Heart right ventricle (tissue), 16 donors: ENCODE data around the gene TAF10. TPM values are rescaled to one million over a fixed set of nuclear protein-coding genes. Genes with fewer than 3 reads are reported as not detected.

ENCODE experiments used
- ATAC-seq, 8 donors: fragments of 200-7000 bp; cut with Tn5 transposase; one replicate each; pipeline ENCODE4 v1.9.1; 2020; ENCODE audit warnings: mild to moderate bottlenecking in 8 of 8, moderate library complexity in 8 of 8, moderate number of reproducible peaks in 1 of 8
- DNase-seq, 2 donors: peaks; one replicate each; pipeline ENCODE4 v3.0.0-alpha.2; 2020
- H3K27ac ChIP-seq, 10 donors: fragments of 200-600 bp; sonication (generic) in 2 of 10; one replicate each; pipeline versions ENCODE4 v1.5.0 to v1.8.0; 2020 to 2022; ENCODE audit warnings: mild to moderate bottlenecking in 3 of 10
- H3K27me3 ChIP-seq, 7 donors: fragments of 200-600 bp; one replicate each; pipeline ENCODE4 v1.8.0; 2021 to 2022; ENCODE audit warnings: mild to moderate bottlenecking in 2 of 7
- H3K36me3 ChIP-seq, 9 donors: fragments of 200-600 bp; sonication (generic) in 1 of 9; one replicate each; pipeline versions ENCODE4 v1.5.0 to v1.8.0; 2020 to 2022; ENCODE audit warnings: mild to moderate bottlenecking in 2 of 9
- H3K4me1 ChIP-seq, 9 donors: fragments of 200-600 bp; sonication (generic) in 1 of 9; one replicate each; pipeline versions ENCODE4 v1.5.0 to v1.8.0; 2020 to 2022; ENCODE audit warnings: mild to moderate bottlenecking in 4 of 9
- H3K4me3 ChIP-seq, 10 donors: fragments of 200-600 bp; sonication (generic) in 2 of 10; one replicate each; pipeline versions ENCODE4 v1.5.0 to v1.8.0; 2020 to 2022; ENCODE audit warnings: mild to moderate bottlenecking in 7 of 10, moderate library complexity in 2 of 10
- H3K9me3 ChIP-seq, 11 donors: fragments of 200-600 bp in 10 of 11; sonication (generic) in 2 of 11; one replicate each; pipeline versions ENCODE4 v1.5.0 to v1.8.0; 2013 to 2022; ENCODE audit warnings: mild to moderate bottlenecking in 2 of 11, control low read depth in 1 of 11, moderate library complexity in 1 of 11
- WGBS, 2 donors: extraction: QIAGEN DNeasy Blood & Tissue Kit; methylation state at CpG; one replicate each; pipeline ENCODE4 v1.1.7; 2013; ENCODE audit warnings: inconsistent platforms in 1 of 2; 5-methylcytosine and 5-hydroxymethylcytosine counted together
- intact Hi-C, 10 donors: fragments of 100-400 bp; cut with DNase I; formaldehyde crosslinking; loops; one replicate each; pipeline versions ENCODE4 v1.11.1 to v1.14.2; 2022
- polyA plus RNA-seq, 2 donors: library from polyadenylated mRNA; stranded (reverse); fragments of 200-250 nt; gene quantifications; one replicate each; pipeline ENCODE4 v1.2.3, GENCODE V29; 2013
- total RNA-seq, 10 donors: library from RNA; stranded (reverse); fragmentation: NEBNext Ultra II Directional in 3 of 10; extraction: Animal tissue kit (Norgen Biotek cat#: 25700) in 3 of 10; gene quantifications; one replicate each; pipeline versions ENCODE4 v1.2.1 to v1.2.4, GENCODE V29; 2021 to 2023
- TF ChIP-seq, protein P1 (sequence below), 9 donors: fragments of 200-600 bp; sonication (generic) in 2 of 9; IDR thresholded peaks; one replicate each; pipeline versions ENCODE4 v1.5.0 to v1.8.0; 2021 to 2022; ENCODE audit warnings: antibody characterized with exemption in 9 of 9, mild to moderate bottlenecking in 5 of 9, moderate library complexity in 1 of 9
- donor health status: Arrhythmogenic right ventricular cardiomyopathy.
- donor health status: ischemic (EF 13 %, LVEDD 7.1; RV severe dilation, severe dysfunction).
- donor health status: healthy with polysubstance abuse.
- donor health status: DM: no; HTN: yes; CAD: no.
- donor health status: DM: no; HTN: no; CAD: no.
- donor health status: ischemic (EF 25% LVEDD 6.9; RV normal size, moderate dysfunction).
- donor health status: ischemic (EF 25% LVEDD 5.7; RV mildly dilated, moderate dysfunction).
- donor health status: healthy.
- donor health status: DM: yes; HTN: yes; CAD: no.
- donor health status: Ischemic cardiomyopathy.
- donor health status: ischemic (EF 35%, LVEDD 5.7; RV mildly dilated, moderate dysfunction).
- donor health status: nonischemic (EF 11% LVEDD 7.7; RV severe dilation, severe dysfunction).
- donor health status: DM: yes; HTN: yes; CAD: no.
- donor health status: PGD.
- donor health status: ischemic (EF 29% LVEDD 5.4; RV normal size, mild dysfunction).
- donor health status: nonischemic (EF 23%, LVEDD 6.1; RV moderate dilation, normal function).

TAF10 gene
- total and polyA plus RNA-seq, 12 donors, result 78.0 to 254 (median 90.5) TPM

DNA sequence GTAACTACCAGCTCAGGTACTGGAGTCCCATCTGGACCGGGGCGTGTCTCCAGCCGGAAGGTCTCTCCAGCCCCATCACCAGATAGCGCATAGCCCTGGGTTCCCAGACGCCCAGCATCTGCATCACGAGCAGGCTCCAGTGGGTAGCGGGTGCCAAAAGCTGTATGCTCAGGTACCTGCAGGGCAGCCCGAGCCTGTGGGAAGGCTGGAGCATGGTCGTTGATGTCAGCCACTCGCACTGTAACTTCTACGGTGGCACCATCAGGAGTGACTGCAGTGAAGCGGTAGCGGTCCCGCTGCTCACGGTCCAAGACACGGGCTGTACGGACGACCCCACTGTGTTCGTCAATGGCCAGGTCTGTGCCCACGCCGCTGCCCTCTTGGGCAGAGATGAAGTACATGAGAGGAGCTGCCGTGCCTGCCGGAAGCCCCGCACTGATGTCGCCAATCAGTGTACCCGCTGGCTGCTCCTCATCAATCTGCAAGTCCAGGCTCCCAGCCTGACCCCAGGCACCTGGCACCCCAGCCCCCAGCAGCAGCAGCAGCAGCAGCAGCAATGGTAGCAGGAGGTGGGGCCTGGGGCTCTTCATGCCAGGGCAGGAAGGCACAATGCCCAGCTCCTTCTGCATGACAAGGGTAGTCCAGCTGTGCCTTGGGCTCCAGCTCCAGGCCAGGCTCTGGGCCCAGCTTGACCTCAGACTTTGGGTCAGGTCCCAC is 29.1 kb upstream of the TAF10 start:
- Histone ChIP-seq H3K36me3 (peaks cover 0 to 38% (median 0%) of the 10 kb centered on the region in 9 donors), H3K4me3 (no peak overlapping the region), H3K9me3 (no peaks in the 10 kb centered on the region), H3K4me1 (peaks cover 6 to 82% (median 45%) of the 10 kb centered on the region in 9 donors), H3K27ac (no peak overlapping the region), H3K27me3 (no peaks in the 10 kb centered on the region)
- ATAC-seq, result no peak
- intact Hi-C loops, result no loop called here
- 96% methylated on average over 26 of the region's 26 CpGs for WGBS, 2 donors
- no peak for DNase-seq
- TF ChIP-seq, protein P1, sequence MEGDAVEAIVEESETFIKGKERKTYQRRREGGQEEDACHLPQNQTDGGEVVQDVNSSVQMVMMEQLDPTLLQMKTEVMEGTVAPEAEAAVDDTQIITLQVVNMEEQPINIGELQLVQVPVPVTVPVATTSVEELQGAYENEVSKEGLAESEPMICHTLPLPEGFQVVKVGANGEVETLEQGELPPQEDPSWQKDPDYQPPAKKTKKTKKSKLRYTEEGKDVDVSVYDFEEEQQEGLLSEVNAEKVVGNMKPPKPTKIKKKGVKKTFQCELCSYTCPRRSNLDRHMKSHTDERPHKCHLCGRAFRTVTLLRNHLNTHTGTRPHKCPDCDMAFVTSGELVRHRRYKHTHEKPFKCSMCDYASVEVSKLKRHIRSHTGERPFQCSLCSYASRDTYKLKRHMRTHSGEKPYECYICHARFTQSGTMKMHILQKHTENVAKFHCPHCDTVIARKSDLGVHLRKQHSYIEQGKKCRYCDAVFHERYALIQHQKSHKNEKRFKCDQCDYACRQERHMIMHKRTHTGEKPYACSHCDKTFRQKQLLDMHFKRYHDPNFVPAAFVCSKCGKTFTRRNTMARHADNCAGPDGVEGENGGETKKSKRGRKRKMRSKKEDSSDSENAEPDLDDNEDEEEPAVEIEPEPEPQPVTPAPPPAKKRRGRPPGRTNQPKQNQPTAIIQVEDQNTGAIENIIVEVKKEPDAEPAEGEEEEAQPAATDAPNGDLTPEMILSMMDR (IDR thresholded peaks at IDR 0.05), result no peak

DNA sequence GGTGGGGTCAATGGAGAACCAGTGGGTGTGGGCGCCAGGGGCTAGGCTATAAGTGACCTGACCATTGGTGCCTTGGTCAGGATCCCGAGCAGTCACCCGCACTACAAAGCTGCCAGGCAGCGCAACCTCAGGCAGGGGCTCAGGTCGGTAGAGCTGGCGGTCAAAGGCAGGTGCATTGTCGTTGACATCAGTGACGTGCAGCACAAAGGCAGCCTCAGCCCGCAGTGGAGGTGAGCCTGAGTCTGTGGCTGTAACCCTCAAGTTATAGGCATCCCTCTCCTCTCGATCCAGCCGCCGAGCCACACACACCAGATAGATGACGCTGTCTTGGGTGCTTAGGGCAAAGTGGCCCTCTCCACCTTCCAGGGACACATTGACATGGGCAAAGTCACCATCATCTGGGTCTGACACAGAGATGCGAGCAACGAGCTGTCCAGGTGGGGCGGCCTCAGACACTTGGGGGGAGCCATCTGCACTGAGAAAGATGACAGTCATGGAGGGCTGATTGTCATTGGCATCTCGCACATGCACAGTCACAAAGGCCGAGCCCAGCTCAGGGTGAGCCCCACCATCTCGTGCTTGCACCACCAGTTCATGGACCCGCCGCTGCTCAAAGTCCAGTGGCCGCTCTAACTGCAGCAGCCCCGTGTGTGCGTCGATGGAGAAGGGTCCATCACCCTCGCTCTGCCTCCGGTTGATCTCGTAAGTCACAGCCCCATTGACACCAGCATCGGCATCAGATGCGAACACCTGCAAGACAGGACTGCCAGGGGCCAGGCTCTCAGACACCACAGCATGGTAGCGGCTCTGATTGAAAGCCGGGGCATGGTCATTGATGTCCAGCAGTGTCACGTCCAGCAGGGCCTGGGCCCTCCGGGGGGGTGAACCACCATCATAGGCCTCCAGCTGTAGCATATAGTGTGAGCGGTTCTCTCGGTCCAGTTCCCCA is 28.3 kb upstream of the TAF10 start:
- no peaks in the 10 kb centered on the region for H3K9me3 ChIP-seq
- H3K27me3 ChIP-seq, result no peaks in the 10 kb centered on the region
- H3K4me1 ChIP-seq, result peaks cover 8 to 82% (median 46%) of the 10 kb centered on the region in 9 donors
- DNase-seq, result no peak
- ATAC-seq, result no peak
- WGBS, 2 donors, result 97% methylated on average over 36 of the region's 36 CpGs
- H3K27ac ChIP-seq, result no peak overlapping the region
- TF ChIP-seq, protein P1 (IDR thresholded peaks at IDR 0.05), result no peak
- intact Hi-C loops, result no loop called here
- no peak overlapping the region for H3K4me3 ChIP-seq
- peaks cover 0 to 36% (median 0%) of the 10 kb centered on the region in 9 donors for H3K36me3 ChIP-seq

DNA sequence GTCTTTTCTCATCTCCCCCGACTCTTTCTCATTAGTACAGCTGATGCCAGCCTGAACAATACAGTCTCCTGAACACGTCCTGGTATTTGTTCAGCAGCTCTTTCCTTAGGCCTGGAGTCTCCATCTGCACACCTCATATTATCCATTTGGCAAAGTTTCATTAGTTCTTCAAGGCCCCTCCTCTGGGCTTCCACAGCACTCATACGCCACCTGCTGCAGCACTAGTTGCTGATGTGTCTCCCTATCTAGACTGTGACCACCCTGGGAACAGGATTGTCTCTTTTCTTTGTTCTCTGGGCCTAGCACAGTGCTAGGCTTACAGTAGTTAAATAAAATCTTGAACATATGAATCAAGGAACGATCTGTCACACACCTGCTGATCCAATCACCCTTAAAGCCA is 26.4 kb upstream of the TAF10 start:
- peaks cover 0 to 37% (median 0%) of the 10 kb centered on the region in 9 donors for H3K36me3 ChIP-seq
- no peaks in the 10 kb centered on the region for H3K9me3 ChIP-seq
- intact Hi-C loops, result loop anchor here in 1 of 10 donors (5.0 kb wide), 1 partner anchor 39 kb away; no protein-coding TSS in a partner anchor
- H3K27me3 ChIP-seq, result no peaks in the 10 kb centered on the region
- TF ChIP-seq, protein P1 (IDR thresholded peaks at IDR 0.05), result no peak
- H3K27ac ChIP-seq, result peak overlapping the region in 6 of 10 donors; percentile 11 to 87 (median 79)
- ATAC-seq (no peak), DNase-seq (no peak)
- no peak overlapping the region for H3K4me3 ChIP-seq
- peaks cover 8 to 84% (median 61%) of the 10 kb centered on the region in 9 donors for H3K4me1 ChIP-seq
- 65 to 69% methylated on average over 4 of the region's 4 CpGs for WGBS, 2 donors

DNA sequence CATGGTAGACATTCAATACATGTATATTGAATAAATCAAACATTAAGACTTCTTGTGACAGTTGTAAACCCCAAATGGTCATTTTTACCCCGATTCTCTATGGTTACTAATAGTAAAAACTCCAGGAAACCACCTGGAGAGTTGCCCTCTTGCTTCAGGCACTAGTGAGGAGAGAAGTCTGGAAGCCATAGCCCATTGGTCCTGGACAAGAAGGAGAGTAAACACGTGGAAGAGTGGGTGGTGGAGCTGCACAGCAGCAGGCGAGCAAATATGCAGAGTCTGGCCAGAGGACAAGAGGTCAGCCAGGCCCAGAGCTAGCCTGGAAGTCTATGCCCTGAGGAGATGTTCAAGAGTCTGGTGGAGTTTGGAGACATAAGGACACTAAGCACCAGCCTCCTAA is 25.9 kb upstream of the TAF10 start:
- Histone ChIP-seq H3K4me1 (peaks cover 8 to 88% (median 65%) of the 10 kb centered on the region in 9 donors), H3K4me3 (no peak overlapping the region), H3K27me3 (no peaks in the 10 kb centered on the region), H3K36me3 (peaks cover 0 to 43% (median 0%) of the 10 kb centered on the region in 9 donors), H3K9me3 (no peaks in the 10 kb centered on the region), H3K27ac (peak overlapping the region in 6 of 10 donors; percentile 11 to 87 (median 79))
- DNase-seq (peak in 1 of 2 donors; percentile 56), ATAC-seq (peak; percentile 33 to 77 (median 62))
- intact Hi-C loops, result loop anchor here in 1 of 10 donors (5.0 kb wide), 1 partner anchor 39 kb away; no protein-coding TSS in a partner anchor
- WGBS, 2 donors, result 24% methylated on average over 3 of the region's 3 CpGs
- TF ChIP-seq, protein P1 (IDR thresholded peaks at IDR 0.05), result no peak
